Keratinocyte (primary cell): ENCODE measurements around the gene SPAG9. TPM values are rescaled to one million over a fixed set of nuclear protein-coding genes. Genes with fewer than 3 reads are reported as not detected.
A peak's percentile ranks its signal among the peaks of the same experiment; 100 is the strongest.

ENCODE experiments used
- DNase-seq: peaks from one replicate; pipeline ENCODE4 v3.0.0-alpha.2; 2011; ENCODE audit warnings: low read depth, missing footprints, low spot score
- FAIRE-seq: peaks from 2 replicates; lab custom pipeline; 2011; peaks lifted over from hg19 to GRCh38; lab: Jason Lieb, UNC
- H2AFZ ChIP-seq: 2 replicates; pipeline ENCODE4 v1.6.0; 2012; ENCODE audit warnings: low read length, control low read depth, inconsistent platforms; ENCODE audit not compliant: control insufficient read depth
- H3K27ac ChIP-seq: 2 replicates; pipeline ENCODE4 v1.5.1; 2011; ENCODE audit warnings: low read length; ENCODE audit not compliant: control insufficient read depth, insufficient read depth
- H3K27me3 ChIP-seq: 3 replicates; pipeline ENCODE4 v1.6.0; 2011; ENCODE audit warnings: low read length; ENCODE audit not compliant: control insufficient read depth, insufficient read depth; ENCODE audit errors: extremely low read depth
- H3K36me3 ChIP-seq, 2 experiments: 2 replicates in 1 of 2; 3 replicates in 1 of 2; pipeline ENCODE4 v1.5.1; 2011; ENCODE audit warnings: low read length in 2 of 2, mild to moderate bottlenecking in 1 of 2; ENCODE audit not compliant: control insufficient read depth in 2 of 2, insufficient read depth in 2 of 2; ENCODE audit errors: extremely low read depth in 1 of 2
- H3K4me1 ChIP-seq: 3 replicates; pipeline ENCODE4 v1.5.1; 2011; ENCODE audit warnings: low read length; ENCODE audit not compliant: control insufficient read depth, insufficient read depth; ENCODE audit errors: extremely low read depth
- H3K4me2 ChIP-seq: 3 replicates; pipeline ENCODE4 v1.6.0; 2011; ENCODE audit warnings: low read depth, low read length; ENCODE audit not compliant: control insufficient read depth, insufficient read depth; ENCODE audit errors: extremely low read depth
- H3K4me3 ChIP-seq, 3 experiments: fragments of 200-600 bp in 1 of 3; sonication (generic) in 1 of 3; 2 replicates in 2 of 3; 3 replicates in 1 of 3; pipeline ENCODE4 v1.5.1; 2011 to 2016; ENCODE audit warnings: low read length in 3 of 3, mild to moderate bottlenecking in 3 of 3, control low read depth in 2 of 3, inconsistent platforms in 1 of 3, low read depth in 1 of 3, mixed read lengths in 1 of 3, mixed run types in 1 of 3, moderate library complexity in 1 of 3; ENCODE audit not compliant: control insufficient read depth in 2 of 3, insufficient read depth in 2 of 3; ENCODE audit errors: extremely low read depth in 1 of 3
- H3K79me2 ChIP-seq: 2 replicates; pipeline ENCODE4 v1.6.0; 2012; ENCODE audit warnings: low read length; ENCODE audit not compliant: control insufficient read depth, insufficient read depth
- H3K9ac ChIP-seq: 3 replicates; pipeline ENCODE4 v1.6.0; 2011; ENCODE audit warnings: low read length; ENCODE audit not compliant: control insufficient read depth, insufficient read depth; ENCODE audit errors: extremely low read depth
- H3K9me1 ChIP-seq: 3 replicates; pipeline ENCODE4 v1.6.0; 2011; ENCODE audit warnings: low read length; ENCODE audit not compliant: control insufficient read depth, insufficient read depth; ENCODE audit errors: extremely low read depth
- H3K9me3 ChIP-seq: 2 replicates; pipeline ENCODE4 v1.5.1; 2012; ENCODE audit warnings: low read depth, low read length; ENCODE audit not compliant: control insufficient read depth
- H4K20me1 ChIP-seq: 3 replicates; pipeline ENCODE4 v1.6.0; 2011; ENCODE audit warnings: low read length; ENCODE audit not compliant: control insufficient read depth, insufficient read depth; ENCODE audit errors: extremely low read depth
- EZH2 ChIP-seq: IDR thresholded peaks from one replicate; pipeline ENCODE4 v1.6.1; 2012; ENCODE audit warnings: inconsistent platforms, mild to moderate bottlenecking, low read length, moderate library complexity
- dilution Hi-C: fragments of 300-500 bp; cut with MboI; formaldehyde crosslinking; loops from one replicate; pipeline ENCODE4 v1.7.0; 2020; ENCODE audit warnings: low sequenced_read_pairs; ENCODE audit not compliant: extremely low pct_ligation_motif_present
- polyA plus RNA-seq, 5 experiments: library from polyadenylated mRNA; depleted of rRNA in 3 of 5; stranded (reverse) in 3 of 5; stranded (forward) in 1 of 5; unstranded in 1 of 5; fragments of >200 nt; gene quantifications; 1 replicate in 1 of 5; 2 replicates in 3 of 5; 3 replicates in 1 of 5; pipeline versions ENCODE4 v1.2.1 to v1.2.3, GENCODE V29; 2011 to 2012; ENCODE audit warnings: missing spikeins in 2 of 5, low read depth in 1 of 5, low replicate concordance in 1 of 5
- TF ChIP-seq, protein P1 (sequence below), 3 experiments: IDR thresholded peaks in 1 of 3; conservative IDR thresholded peaks in 1 of 3; optimal IDR thresholded peaks in 1 of 3; 2 replicates in 2 of 3; 3 replicates in 1 of 3; pipeline versions ENCODE3 to v1.5.1; 2011; ENCODE audit warnings: low read length in 3 of 3, mild to moderate bottlenecking in 3 of 3, moderate library complexity in 2 of 3, control low read depth in 1 of 3, inconsistent platforms in 1 of 3; ENCODE audit not compliant: insufficient read depth in 2 of 3; ENCODE audit errors: extremely low read depth in 1 of 3

SPAG9 gene
- polyA plus RNA-seq, 1 donor (not counting 4 experiments of a cell fraction or from before 2014, with no cell fraction given): 43.1 TPM

GRCh38 chr17:50944902-50945720 is 175.6 kb downstream of the SPAG9 start:
- Histone ChIP-seq H3K4me1 (peaks cover 19% of the 10 kb centered on the region), H3K27ac (no peak overlapping the region), H3K9me3 (no peaks in the 10 kb centered on the region), H2AFZ (no peak overlapping the region), H3K9ac (no peak overlapping the region), H3K9me1 (no peaks in the 10 kb centered on the region), H4K20me1 (no peaks in the 10 kb centered on the region), H3K4me2 (no peak overlapping the region), H3K4me3 (no peak overlapping the region), H3K36me3 (no peaks in the 10 kb centered on the region), H3K79me2 (no peaks in the 10 kb centered on the region), H3K27me3 (peaks cover 4% of the 10 kb centered on the region)
- FAIRE-seq: no peak
- TF ChIP-seq, protein P1, sequence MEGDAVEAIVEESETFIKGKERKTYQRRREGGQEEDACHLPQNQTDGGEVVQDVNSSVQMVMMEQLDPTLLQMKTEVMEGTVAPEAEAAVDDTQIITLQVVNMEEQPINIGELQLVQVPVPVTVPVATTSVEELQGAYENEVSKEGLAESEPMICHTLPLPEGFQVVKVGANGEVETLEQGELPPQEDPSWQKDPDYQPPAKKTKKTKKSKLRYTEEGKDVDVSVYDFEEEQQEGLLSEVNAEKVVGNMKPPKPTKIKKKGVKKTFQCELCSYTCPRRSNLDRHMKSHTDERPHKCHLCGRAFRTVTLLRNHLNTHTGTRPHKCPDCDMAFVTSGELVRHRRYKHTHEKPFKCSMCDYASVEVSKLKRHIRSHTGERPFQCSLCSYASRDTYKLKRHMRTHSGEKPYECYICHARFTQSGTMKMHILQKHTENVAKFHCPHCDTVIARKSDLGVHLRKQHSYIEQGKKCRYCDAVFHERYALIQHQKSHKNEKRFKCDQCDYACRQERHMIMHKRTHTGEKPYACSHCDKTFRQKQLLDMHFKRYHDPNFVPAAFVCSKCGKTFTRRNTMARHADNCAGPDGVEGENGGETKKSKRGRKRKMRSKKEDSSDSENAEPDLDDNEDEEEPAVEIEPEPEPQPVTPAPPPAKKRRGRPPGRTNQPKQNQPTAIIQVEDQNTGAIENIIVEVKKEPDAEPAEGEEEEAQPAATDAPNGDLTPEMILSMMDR (optimal IDR thresholded peaks at IDR 0.05 in 1 of 3, IDR thresholded peaks at IDR 0.05 in 1 of 3, conservative IDR thresholded peaks at IDR 0.05 in 1 of 3; ENCODE audit: extremely low read depth in 1 of 3, insufficient read depth in 2 of 3, low read length in 3 of 3): no peak
- no peak for TF ChIP-seq EZH2
- dilution Hi-C loops: no loop called here
- no peak for DNase-seq

DNA sequence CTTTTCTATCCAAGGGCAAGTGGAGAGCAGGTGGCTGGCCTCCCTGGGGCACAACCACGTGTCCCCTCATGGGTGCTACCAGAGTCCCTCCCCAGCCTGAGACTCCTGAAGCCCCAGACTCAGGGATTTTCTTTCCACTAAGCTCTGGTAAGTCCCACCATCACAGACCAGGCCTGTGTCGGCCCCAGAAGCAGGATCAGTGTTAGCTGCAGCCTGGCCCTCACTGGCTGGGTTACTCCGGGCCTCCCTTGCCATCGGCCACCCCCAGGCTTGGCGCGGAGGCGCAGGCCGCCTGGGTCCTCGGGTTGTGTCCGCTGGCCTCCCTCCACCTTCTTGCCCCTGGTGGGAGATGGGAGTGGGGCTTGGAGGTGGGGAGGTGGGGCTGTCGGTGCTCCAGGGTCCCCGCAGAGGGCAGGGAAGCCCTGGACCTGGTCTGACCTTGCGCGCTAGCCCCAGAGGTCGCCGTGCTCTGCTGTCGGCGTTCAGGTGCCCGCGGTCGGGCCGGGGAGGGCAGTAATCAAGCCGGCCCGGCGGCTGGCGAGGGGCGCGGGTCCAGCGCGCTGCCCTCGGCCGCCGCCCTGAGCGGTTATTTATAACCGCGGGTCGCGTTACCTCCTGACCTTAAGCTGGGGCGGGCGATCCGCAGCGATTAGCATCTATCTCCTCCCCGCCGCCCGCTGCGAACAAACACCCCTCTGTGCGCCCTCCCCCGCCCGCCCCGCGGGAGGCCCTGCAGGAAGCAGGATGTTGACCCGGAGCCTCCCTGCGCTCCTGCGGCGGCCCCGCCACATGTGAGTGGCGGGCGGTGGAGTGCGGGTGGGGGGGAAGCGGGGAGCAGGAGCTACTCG is 176.4 kb downstream of the SPAG9 start:
- peak overlapping the region; percentile 27 for H3K4me2 ChIP-seq
- FAIRE-seq (no peak), DNase-seq (no peak)
- H4K20me1 ChIP-seq: no peaks in the 10 kb centered on the region
- peak overlapping the region; percentile 43 for H2AFZ ChIP-seq
- no peak overlapping the region for H3K9ac ChIP-seq
- peaks cover 4% of the 10 kb centered on the region for H3K27me3 ChIP-seq
- H3K4me1 ChIP-seq: peaks cover 10% of the 10 kb centered on the region
- no peaks in the 10 kb centered on the region for H3K36me3 ChIP-seq
- no peaks in the 10 kb centered on the region for H3K79me2 ChIP-seq
- no peaks in the 10 kb centered on the region for H3K9me1 ChIP-seq
- no peak overlapping the region for H3K4me3 ChIP-seq
- no peaks in the 10 kb centered on the region for H3K9me3 ChIP-seq
- no peak overlapping the region for H3K27ac ChIP-seq
- dilution Hi-C loops: no loop called here
- TF ChIP-seq EZH2: no peak
- TF ChIP-seq, protein P1 (optimal IDR thresholded peaks at IDR 0.05 in 1 of 3, IDR thresholded peaks at IDR 0.05 in 1 of 3, conservative IDR thresholded peaks at IDR 0.05 in 1 of 3; ENCODE audit: extremely low read depth in 1 of 3, insufficient read depth in 2 of 3, low read length in 3 of 3): no peak
